Dedifferentiated amniotic fluid mesenchymal stem cell (primary cell): ENCODE data around the gene DENND4B.
"Not testable (repeated sequence)": the region's sequence is repeated elsewhere in the genome, so short reads cannot be mapped to it uniquely, and the experiment has no call there.

Experiments
- DNase-seq: peaks from one replicate; pipeline ENCODE4 v3.0.0-alpha.2; 2016; ENCODE audit errors: extremely low spot score

DENND4B gene

GRCh38 chr1:153946622-153947241, at the start of gene DENND4B:
TSS of gene DENND4B (minus strand) at chr1:153946718. CDS start at chr1:153944374, 2,344 bp downstream.
- DNase-seq = peak; percentile 64

- no peak for DNase-seq
Measured at GRCh38 chr1:153995640-153996039, 49.1 kb upstream of the DENND4B start.

GRCh38 chr1:153995202-153995601, 48.7 kb upstream of the DENND4B start:
- DNase-seq = no peak

- DNase-seq = no peak
Measured at GRCh38 chr1:153991806-153992205, 45.3 kb upstream of the DENND4B start.

- DNase-seq = no peak
Measured at GRCh38 chr1:153991151-153991630, 44.7 kb upstream of the DENND4B start.

GRCh38 chr1:153990468-153991150, 44.1 kb upstream of the DENND4B start, which contains the start of gene RPS27:
TSS of gene RPS27 (plus strand) at chr1:153990762. CDS start at chr1:153990797, 35 bp downstream.
- DNase-seq = peak; percentile 99

GRCh38 chr1:153987621-153988020, 41.1 kb upstream of the DENND4B start:
- no peak for DNase-seq

GRCh38 chr1:153985941-153986761, 39.6 kb upstream of the DENND4B start, which contains the start of gene RAB13:
TSS of gene RAB13 (minus strand) at chr1:153986339. CDS start at chr1:153986236, 103 bp downstream.
- peak; percentile 81 for DNase-seq

GRCh38 chr1:153985341-153985912, 38.9 kb upstream of the DENND4B start:
- no peak for DNase-seq

- no peak for DNase-seq
Measured at GRCh38 chr1:153984123-153984894, 37.8 kb upstream of the DENND4B start.

GRCh38 chr1:153981735-153982134, 35.2 kb upstream of the DENND4B start:
- not testable (repeated sequence) for DNase-seq

- not testable (repeated sequence) for DNase-seq
Measured at GRCh38 chr1:153979091-153979490, 32.6 kb upstream of the DENND4B start.

GRCh38 chr1:153978274-153978909, 31.9 kb upstream of the DENND4B start:
- DNase-seq = no peak

- peak; percentile 86 for DNase-seq
Measured at GRCh38 chr1:153977250-153978240, 31.0 kb upstream of the DENND4B start, which contains the start of gene JTB. TSS of gene JTB (minus strand) at chr1:153977674. CDS start at chr1:153977252, 422 bp downstream.

- no peak for DNase-seq
Measured at GRCh38 chr1:153976819-153977249, 30.3 kb upstream of the DENND4B start.

GRCh38 chr1:153973525-153973924, 27.0 kb upstream of the DENND4B start:
- no peak for DNase-seq

GRCh38 chr1:153973071-153973470, 26.6 kb upstream of the DENND4B start:
- DNase-seq = no peak

GRCh38 chr1:153970346-153970745, 23.8 kb upstream of the DENND4B start:
- no peak for DNase-seq

GRCh38 chr1:153968972-153969371, 22.5 kb upstream of the DENND4B start:
- DNase-seq = no peak
